Measurements from ENCODE around the gene VAMP5. TPM values are rescaled to one million over a fixed set of nuclear protein-coding genes. Genes with fewer than 3 reads are reported as not detected.

The VAMP5 gene
- total and polyA plus RNA-seq, 8 donors = 49.6 to 87.7 (median 56.4) TPM

- Histone ChIP-seq H3K4me1 (peaks cover 22 to 72% of the 10 kb centered on the region in 2 donors), H3K4me3 (peak overlapping the region; percentile 35 to 59)
- ATAC-seq = peak; percentile 76
Measured at GRCh38 chr2:85578243-85579180, 5.7 kb upstream of the VAMP5 start.

GRCh38 chr2:85579266-85579935 lies 4.8 kb upstream of the VAMP5 start:
- peak in 1 of 4 donors; percentile 40 for DNase-seq
- no peak for TF ChIP-seq CTCF (IDR thresholded peaks at IDR 0.05)
- H3K27me3 ChIP-seq = no peaks in the 10 kb centered on the region
- H3K9me3 ChIP-seq = no peaks in the 10 kb centered on the region
- H3K4me1 ChIP-seq = peaks cover 22 to 81% of the 10 kb centered on the region in 2 donors
- H3K36me3 ChIP-seq = peaks cover 0 to 25% of the 10 kb centered on the region in 2 donors
- H3K4me3 ChIP-seq = peak overlapping the region in 1 of 2 donors; percentile 59
- intact Hi-C loops (cut with DNase I) = no loop called here
- peak; percentile 7 for ATAC-seq
- H3K27ac ChIP-seq = peak overlapping the region; percentile 90 to 91

More at GRCh38 chr2:85578243-85579180, 5.7 kb upstream of the VAMP5 start:
- peak in 1 of 2 donors; percentile 11 for TF ChIP-seq CTCF (IDR thresholded peaks at IDR 0.05)
- intact Hi-C loops (cut with DNase I) = no loop called here
- DNase-seq = peak in 3 of 4 donors; percentile 47 to 89 (median 82)
- H3K27me3 ChIP-seq = no peaks in the 10 kb centered on the region
- peaks cover 0 to 25% of the 10 kb centered on the region in 2 donors for H3K36me3 ChIP-seq
- no peaks in the 10 kb centered on the region for H3K9me3 ChIP-seq
- peak overlapping the region; percentile 90 to 91 for H3K27ac ChIP-seq

GRCh38 chr2:85580206-85580605 lies 4.0 kb upstream of the VAMP5 start:
- Histone ChIP-seq H3K9me3 (no peaks in the 10 kb centered on the region), H3K27ac (peak overlapping the region; percentile 90 to 91), H3K4me3 (peak overlapping the region in 1 of 2 donors; percentile 59), H3K27me3 (no peaks in the 10 kb centered on the region), H3K4me1 (peaks cover 27 to 89% of the 10 kb centered on the region in 2 donors), H3K36me3 (peaks cover 0 to 25% of the 10 kb centered on the region in 2 donors)
- ATAC-seq = no peak
- DNase-seq = no peak
- no peak for TF ChIP-seq CTCF (IDR thresholded peaks at IDR 0.05)
- intact Hi-C loops (cut with DNase I) = no loop called here

- Histone ChIP-seq H3K27me3 (no peaks in the 10 kb centered on the region), H3K4me1 (peaks cover 43 to 97% of the 10 kb centered on the region in 2 donors), H3K27ac (peak overlapping the region in 1 of 2 donors; percentile 92), H3K9me3 (no peaks in the 10 kb centered on the region), H3K36me3 (peaks cover 0 to 25% of the 10 kb centered on the region in 2 donors), H3K4me3 (no peak overlapping the region)
- no peak for TF ChIP-seq CTCF (IDR thresholded peaks at IDR 0.05)
- intact Hi-C loops (cut with DNase I) = no loop called here
- no peak for ATAC-seq
- no peak for DNase-seq
Measured at GRCh38 chr2:85582492-85582891, 1.7 kb upstream of the VAMP5 start.
